Spleen (tissue), 7 donors: ENCODE measurements around the gene SLC1A2.

ENCODE experiments used
- CTCF ChIP-seq, 11 experiments: fragments of 200-600 bp in 7 of 11; fragments of 450-650 bp in 4 of 11; sonication (generic) in 4 of 11; IDR thresholded peaks in 8 of 11; conservative IDR thresholded peaks in 3 of 11; 1 replicate in 7 of 11; 2 replicates in 4 of 11; pipeline versions ENCODE4 v1.4.0 to v1.8.0; 2016 to 2021; ENCODE audit warnings: antibody characterized with exemption in 11 of 11, inconsistent platforms in 4 of 11, mild to moderate bottlenecking in 1 of 11
- POLR2AphosphoS5 ChIP-seq, 3 donors: sonication (generic); formaldehyde crosslinking; IDR thresholded peaks; one replicate each; pipeline ENCODE4 v1.5.1; 2017; ENCODE audit warnings: antibody characterized with exemption in 3 of 3
- donor health status: DM: no; HTN: no; CAD: no; lungs with moderate emphysema.
- donor health status: DM: no; HTN: no; CAD: no.
- donor health status: DM: no; HTN: no; CAD: no.

DNA sequence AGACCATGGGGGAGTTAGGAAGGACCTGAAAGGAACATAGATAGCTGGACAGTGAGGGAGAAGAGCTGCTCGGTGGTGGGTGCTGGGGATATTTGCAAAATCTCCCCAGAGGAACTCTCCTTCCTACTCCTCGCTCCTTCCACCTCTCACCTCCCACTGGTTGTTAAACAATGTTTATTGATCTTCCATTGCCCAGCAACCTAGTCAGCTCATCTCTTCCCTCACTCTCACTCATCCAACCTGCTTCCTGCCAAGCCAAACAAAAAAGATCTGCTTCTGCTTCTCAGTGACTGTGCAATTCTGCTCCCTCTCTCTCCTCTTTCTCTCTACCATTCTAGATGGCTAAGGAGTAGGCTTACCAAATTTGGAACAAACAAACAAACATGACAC lies 115.0 kb downstream of the SLC1A2 start:
- TF ChIP-seq POLR2AphosphoS5 (IDR thresholded peaks at IDR 0.05): no peak
- no peak for TF ChIP-seq CTCF (IDR thresholded peaks at IDR 0.05 in 8 of 11, conservative IDR thresholded peaks at IDR 0.05 in 3 of 11)
